CD4-positive, alpha-beta T cell (primary cell): Measurements from ENCODE around the gene PRKN. TPM values are rescaled to one million over a fixed set of nuclear protein-coding genes. Genes with fewer than 3 reads are reported as not detected.

Source experiments
- ATAC-seq: fragments of 200-7000 bp; cut with Tn5 transposase; one replicate; pipeline ENCODE4 v1.10.0; 2022; ENCODE audit warnings: mild to moderate bottlenecking; ENCODE audit not compliant: poor library complexity
- CTCF ChIA-PET: fragments of 350-600 bp; sonication (Branson Sonifier 250); formaldehyde crosslinking; loops from one replicate; lab custom pipeline; 2021; ENCODE audit warnings: antibody characterized with exemption, inconsistent platforms; lab: Charles Lee
- POLR2A ChIA-PET: fragments of 350-600 bp; sonication (Branson Sonifier 250); formaldehyde crosslinking; loops from one replicate; lab custom pipeline; 2021; ENCODE audit warnings: antibody characterized with exemption, inconsistent platforms; lab: Charles Lee
- DNase-seq, 14 experiments: peaks; one replicate each; pipeline ENCODE4 v3.0.0-alpha.2; 2013 to 2020; ENCODE audit warnings: mixed read lengths in 2 of 14
- H3K27ac ChIP-seq, 2 donors: one replicate each; pipeline versions ENCODE4 v1.5.1 to v1.7.0; 2013; ENCODE audit warnings: low read length in 2 of 2, low read depth in 1 of 2, mild to moderate bottlenecking in 1 of 2
- H3K27me3 ChIP-seq, 2 experiments: 1 replicate in 1 of 2; 2 replicates in 1 of 2; pipeline versions ENCODE4 v1.6.1 to v1.7.0; 2013; ENCODE audit warnings: low read length in 2 of 2, control low read depth in 1 of 2, mild to moderate bottlenecking in 1 of 2, moderate library complexity in 1 of 2; ENCODE audit not compliant: insufficient read depth in 2 of 2, control insufficient read depth in 1 of 2
- H3K36me3 ChIP-seq: one replicate; pipeline ENCODE4 v1.6.1; 2013; ENCODE audit warnings: low read length, control low read depth; ENCODE audit not compliant: insufficient read depth
- H3K4me1 ChIP-seq: one replicate; pipeline ENCODE4 v1.6.1; 2013; ENCODE audit warnings: low read length, control low read depth; ENCODE audit not compliant: insufficient read depth
- H3K4me3 ChIP-seq: one replicate; pipeline ENCODE4 v1.5.1; 2013; ENCODE audit warnings: mild to moderate bottlenecking, low read length, moderate library complexity
- H3K9me3 ChIP-seq, 2 experiments: 1 replicate in 1 of 2; 2 replicates in 1 of 2; pipeline versions ENCODE4 v1.6.1 to v1.7.0; 2013; ENCODE audit warnings: low read length in 2 of 2, mild to moderate bottlenecking in 2 of 2, control low read depth in 1 of 2, moderate library complexity in 1 of 2; ENCODE audit not compliant: control insufficient read depth in 1 of 2, insufficient read depth in 1 of 2
- H3K27ac Mint-ChIP-seq: one replicate; pipeline ENCODE4 v1.8.0; 2020; ENCODE audit warnings: mixed read lengths
- H3K27me3 Mint-ChIP-seq: one replicate; pipeline ENCODE4 v1.8.0; 2021; ENCODE audit warnings: mixed read lengths
- H3K36me3 Mint-ChIP-seq: one replicate; pipeline ENCODE4 v1.8.0; 2021; ENCODE audit warnings: low read depth, mixed read lengths
- H3K4me1 Mint-ChIP-seq: one replicate; pipeline ENCODE4 v1.8.0; 2021; ENCODE audit warnings: low read depth, mixed read lengths
- H3K4me3 Mint-ChIP-seq: one replicate; pipeline ENCODE4 v1.8.0; 2020; ENCODE audit warnings: mild to moderate bottlenecking, mixed read lengths
- H3K9me3 Mint-ChIP-seq: one replicate; pipeline ENCODE4 v1.8.0; 2020; ENCODE audit warnings: mixed read lengths
- intact Hi-C, 2 experiments: fragments of 100-400 bp; cut with DNase I in 1 of 2; cut with micrococcal nuclease in 1 of 2; formaldehyde crosslinking; loops; one replicate each; pipeline versions ENCODE4 v1.15.1 to v1.9.0; 2023 to 2025; cut with DNase I, micrococcal nuclease
- total RNA-seq, 174 experiments: library from RNA in 2 of 174; stranded (reverse) in 2 of 174; gene quantifications; one replicate each; pipeline ENCODE4 v1.2.3 and lab custom pipeline; 2021 to 2026
- TF ChIP-seq, protein P1 (sequence below): fragments of 200-600 bp; IDR thresholded peaks from one replicate; pipeline ENCODE4 v1.8.0; 2022; ENCODE audit warnings: antibody characterized with exemption, mild to moderate bottlenecking

The PRKN gene
- total RNA-seq, 2 experiments from 2014 or later: 5.2 to 5.4 TPM

DNA sequence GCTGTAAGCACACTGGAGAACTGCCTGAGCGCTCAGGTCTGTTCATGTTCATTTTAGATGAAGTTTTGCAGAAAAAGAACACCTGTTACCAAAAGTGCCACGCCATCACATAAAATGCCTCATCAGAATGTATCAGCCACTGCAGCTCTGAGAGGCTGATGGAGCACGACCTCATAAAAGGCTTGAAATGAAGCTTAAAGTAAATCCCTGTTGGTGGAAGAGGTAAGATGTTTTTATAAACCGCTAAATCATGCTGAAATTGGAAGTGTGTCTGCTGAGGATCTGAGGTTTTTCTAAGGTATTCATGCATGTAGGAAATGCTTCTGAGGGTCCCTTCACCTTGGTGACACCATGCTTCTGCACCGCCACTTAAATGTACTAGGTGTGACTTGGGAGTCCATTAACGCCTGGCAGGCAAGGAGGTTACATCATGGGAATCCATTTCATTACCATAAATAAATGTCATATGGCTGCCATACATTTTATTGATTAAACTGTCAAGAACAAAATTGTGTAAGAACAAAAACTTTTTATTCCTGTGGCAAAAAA, 1090.6 kb downstream of the PRKN start:
- DNase-seq: no peak
- ChIA-PET CTCF (no interaction called here), POLR2A (no interaction called here)
- H3K9me3 ChIP-seq: peaks cover 0 to 4% of the 10 kb centered on the region in 2 experiments
- no peak for ATAC-seq
- H3K4me1 ChIP-seq: no peaks in the 10 kb centered on the region
- no peak overlapping the region for H3K27ac ChIP-seq
- intact Hi-C loops: no loop called here
- no peaks in the 10 kb centered on the region for H3K36me3 ChIP-seq
- Mint-ChIP-seq H3K27ac (no peak overlapping the region), H3K27me3 (no peaks in the 10 kb centered on the region), H3K9me3 (peaks cover 2% of the 10 kb centered on the region), H3K36me3 (no peaks in the 10 kb centered on the region), H3K4me1 (no peaks in the 10 kb centered on the region), H3K4me3 (no peak overlapping the region)
- H3K4me3 ChIP-seq: no peak overlapping the region
- TF ChIP-seq, protein P1, sequence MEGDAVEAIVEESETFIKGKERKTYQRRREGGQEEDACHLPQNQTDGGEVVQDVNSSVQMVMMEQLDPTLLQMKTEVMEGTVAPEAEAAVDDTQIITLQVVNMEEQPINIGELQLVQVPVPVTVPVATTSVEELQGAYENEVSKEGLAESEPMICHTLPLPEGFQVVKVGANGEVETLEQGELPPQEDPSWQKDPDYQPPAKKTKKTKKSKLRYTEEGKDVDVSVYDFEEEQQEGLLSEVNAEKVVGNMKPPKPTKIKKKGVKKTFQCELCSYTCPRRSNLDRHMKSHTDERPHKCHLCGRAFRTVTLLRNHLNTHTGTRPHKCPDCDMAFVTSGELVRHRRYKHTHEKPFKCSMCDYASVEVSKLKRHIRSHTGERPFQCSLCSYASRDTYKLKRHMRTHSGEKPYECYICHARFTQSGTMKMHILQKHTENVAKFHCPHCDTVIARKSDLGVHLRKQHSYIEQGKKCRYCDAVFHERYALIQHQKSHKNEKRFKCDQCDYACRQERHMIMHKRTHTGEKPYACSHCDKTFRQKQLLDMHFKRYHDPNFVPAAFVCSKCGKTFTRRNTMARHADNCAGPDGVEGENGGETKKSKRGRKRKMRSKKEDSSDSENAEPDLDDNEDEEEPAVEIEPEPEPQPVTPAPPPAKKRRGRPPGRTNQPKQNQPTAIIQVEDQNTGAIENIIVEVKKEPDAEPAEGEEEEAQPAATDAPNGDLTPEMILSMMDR: no peak
- no peaks in the 10 kb centered on the region for H3K27me3 ChIP-seq

- H3K27me3 Mint-ChIP-seq: no peaks in the 10 kb centered on the region
- H3K4me3 Mint-ChIP-seq: no peak overlapping the region
- H3K4me1 ChIP-seq: no peaks in the 10 kb centered on the region
- no peaks in the 10 kb centered on the region for H3K27me3 ChIP-seq
- H3K36me3 ChIP-seq: no peaks in the 10 kb centered on the region
- intact Hi-C loops: no loop called here
- CTCF ChIA-PET: no interaction called here
- H3K36me3 Mint-ChIP-seq: no peaks in the 10 kb centered on the region
- POLR2A ChIA-PET: no interaction called here
- no peak overlapping the region for H3K27ac ChIP-seq
- H3K9me3 Mint-ChIP-seq: peaks cover 2% of the 10 kb centered on the region
- peaks cover 0 to 4% of the 10 kb centered on the region in 2 experiments for H3K9me3 ChIP-seq
- H3K4me3 ChIP-seq: no peak overlapping the region
- no peaks in the 10 kb centered on the region for H3K4me1 Mint-ChIP-seq
- no peak for ATAC-seq
- no peak overlapping the region for H3K27ac Mint-ChIP-seq
- TF ChIP-seq, protein P1: no peak
- DNase-seq: no peak
These were observed 1091.6 kb downstream of the PRKN start for GRCh38 chr6:161635975-161636374.

DNA sequence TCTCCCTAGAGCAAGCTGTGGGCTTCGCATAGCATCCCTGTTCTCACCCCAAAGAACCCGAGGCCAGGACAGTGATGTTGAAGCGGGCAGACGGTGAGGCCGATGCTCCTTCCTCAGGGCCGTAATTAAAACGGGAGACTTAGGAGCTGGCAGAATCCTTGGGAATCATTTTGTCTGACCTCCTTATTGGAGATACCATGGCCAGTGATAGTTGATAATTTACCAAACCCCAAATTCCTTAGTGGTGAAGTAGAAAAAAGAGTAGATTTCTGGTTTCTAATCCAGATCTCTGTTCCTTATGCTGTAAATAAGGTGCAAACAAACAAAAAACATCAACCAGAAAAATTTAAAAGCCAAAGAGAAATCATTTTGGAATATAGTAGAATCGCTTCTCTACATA, 1092.7 kb downstream of the PRKN start:
- TF ChIP-seq, protein P1: no peak
- Histone ChIP-seq H3K27ac (no peak overlapping the region), H3K9me3 (peaks cover 0 to 4% of the 10 kb centered on the region in 2 experiments), H3K36me3 (no peaks in the 10 kb centered on the region), H3K4me3 (no peak overlapping the region), H3K27me3 (no peaks in the 10 kb centered on the region), H3K4me1 (no peaks in the 10 kb centered on the region)
- no peak overlapping the region for H3K27ac Mint-ChIP-seq
- H3K4me1 Mint-ChIP-seq: no peaks in the 10 kb centered on the region
- peaks cover under 1% of the 10 kb centered on the region for H3K9me3 Mint-ChIP-seq
- ChIA-PET CTCF (no interaction called here), POLR2A (no interaction called here)
- DNase-seq (no peak), ATAC-seq (no peak)
- intact Hi-C loops: no loop called here
- no peak overlapping the region for H3K4me3 Mint-ChIP-seq
- H3K27me3 Mint-ChIP-seq: no peaks in the 10 kb centered on the region
- no peaks in the 10 kb centered on the region for H3K36me3 Mint-ChIP-seq
